HepG2 (cell line): ENCODE measurements around the gene CMTM8. TPM values are rescaled to one million over a fixed set of nuclear protein-coding genes. Genes with fewer than 3 reads are reported as not detected.

ENCODE experiments used
- ASH2L ChIP-seq: fragments of 300-600, 200-600 bp; sonication (generic); IDR thresholded peaks from 2 replicates; pipeline ENCODE4 v1.7.0; 2017; ENCODE audit warnings: low read depth, mild to moderate bottlenecking, moderate library complexity, mixed read lengths, low read length; ENCODE audit not compliant: insufficient read length
- CC2D1A ChIP-seq: sonication (generic); formaldehyde crosslinking; IDR thresholded peaks from 2 replicates; pipeline ENCODE4 v1.8.1; 2023; ENCODE audit warnings: mild to moderate bottlenecking, missing genetic modification reagents
- ETV6 ChIP-seq: sonication (generic); formaldehyde crosslinking; conservative IDR thresholded peaks from 2 replicates; pipeline ENCODE4 v1.4.0; 2020; ENCODE audit warnings: missing genetic modification reagents
- FOXM1 ChIP-seq: sonication (generic); formaldehyde crosslinking; IDR thresholded peaks from 2 replicates; pipeline ENCODE4 v1.5.0; 2020; ENCODE audit warnings: missing genetic modification reagents
- GATA4 ChIP-seq: sonication (generic); IDR thresholded peaks from 2 replicates; pipeline ENCODE4 v1.6.1; 2016; ENCODE audit warnings: antibody characterized with exemption, low read depth, borderline replicate concordance
- GFI1 ChIP-seq: sonication (generic); formaldehyde crosslinking; IDR thresholded peaks from 2 replicates; pipeline ENCODE4 v1.5.0; 2020; ENCODE audit warnings: missing genetic modification reagents, mild to moderate bottlenecking, borderline replicate concordance
- KDM6A ChIP-seq: IDR thresholded peaks from 2 replicates; pipeline ENCODE4 v1.6.1; 2016; ENCODE audit warnings: low read depth
- NONO ChIP-seq, 2 experiments: fragments of 450-650 bp in 1 of 2; sonication (generic) in 1 of 2; formaldehyde crosslinking in 1 of 2; IDR thresholded peaks in 1 of 2; conservative IDR thresholded peaks in 1 of 2; 2 replicates each; pipeline versions ENCODE4 v1.6.1 to v1.8.0; 2017 to 2022; ENCODE audit warnings: mild to moderate bottlenecking in 1 of 2, missing genetic modification reagents in 1 of 2, moderate library complexity in 1 of 2
- SMAD9 ChIP-seq: sonication (generic); formaldehyde crosslinking; IDR thresholded peaks from 2 replicates; pipeline ENCODE4 v1.5.1; 2020; ENCODE audit warnings: mild to moderate bottlenecking, missing genetic modification reagents
- ZBTB7B ChIP-seq: sonication (generic); formaldehyde crosslinking; IDR thresholded peaks from 2 replicates; pipeline ENCODE4 v1.4.0; 2020; ENCODE audit warnings: missing genetic modification reagents
- ZKSCAN8 ChIP-seq: IDR thresholded peaks from 2 replicates; pipeline ENCODE4 v1.6.1; 2016; ENCODE audit warnings: borderline replicate concordance, missing genetic modification reagents, missing compliant biosample characterization
- ZNF552 ChIP-seq: sonication (generic); formaldehyde crosslinking; IDR thresholded peaks from 2 replicates; pipeline ENCODE4 v1.9.0; 2022; ENCODE audit warnings: missing genetic modification reagents, mild to moderate bottlenecking, borderline replicate concordance
- ZNF850 ChIP-seq: sonication (generic); formaldehyde crosslinking; conservative IDR thresholded peaks from 2 replicates; pipeline ENCODE4 v1.9.0; 2021; ENCODE audit warnings: mild to moderate bottlenecking, missing genetic modification reagents
- polyA plus RNA-seq, 8 experiments: library from polyadenylated mRNA; depleted of rRNA in 3 of 8; stranded (reverse) in 7 of 8; unstranded in 1 of 8; fragments of >200 nt; fragmentation: Illumina TruSeq in 4 of 8; extraction: Trizol in 4 of 8; gene quantifications; 2 replicates each; pipeline versions ENCODE4 v1.2.1 to v1.2.3, GENCODE V29; 2011 to 2016; ENCODE audit warnings: low read depth in 4 of 8, missing spikeins in 1 of 8, mixed read lengths in 1 of 8; ENCODE audit not compliant: insufficient read depth in 1 of 8
- total RNA-seq, 5 experiments: library from RNA; depleted of rRNA; stranded (reverse); fragments of >200 nt; fragmentation: Illumina TruSeq; extraction: Trizol; gene quantifications; 2 replicates each; pipeline ENCODE4 v1.2.3, GENCODE V29; 2016; ENCODE audit warnings: low read depth in 1 of 5
- TF ChIP-seq, protein P1 (sequence below): sonication (generic); IDR thresholded peaks from 2 replicates; pipeline ENCODE4 v1.6.1; 2016; ENCODE audit warnings: low read depth, borderline replicate concordance
- TF ChIP-seq, protein P2 (sequence below): IDR thresholded peaks from 2 replicates; pipeline ENCODE4 v1.6.1; 2012; ENCODE audit warnings: low read depth, low read length, improper control_type of control experiment
- TF ChIP-seq, protein P3 (sequence below): sonication (generic); formaldehyde crosslinking; IDR thresholded peaks from 2 replicates; pipeline ENCODE4 v1.9.0; 2021; ENCODE audit warnings: missing genetic modification reagents, borderline replicate concordance
- TF ChIP-seq, protein P4 (sequence below): sonication (generic); formaldehyde crosslinking; conservative IDR thresholded peaks from 2 replicates; pipeline ENCODE4 v1.4.0; 2020; ENCODE audit warnings: missing genetic modification reagents
- TF ChIP-seq, protein P5 (sequence below): sonication (generic); formaldehyde crosslinking; IDR thresholded peaks from 2 replicates; pipeline ENCODE4 v1.4.0; 2020; ENCODE audit warnings: mild to moderate bottlenecking, missing genetic modification reagents
- TF ChIP-seq, protein P6 (sequence below): sonication (generic); formaldehyde crosslinking; IDR thresholded peaks from 2 replicates; pipeline ENCODE4 v1.5.0; 2020; ENCODE audit warnings: missing genetic modification reagents

CMTM8 gene
- total and polyA plus RNA-seq, 2 of the 13 experiments (the other 11 are each of a cell fraction or from before 2014, with no cell fraction given) = 8.9 to 15.8 TPM

DNA sequence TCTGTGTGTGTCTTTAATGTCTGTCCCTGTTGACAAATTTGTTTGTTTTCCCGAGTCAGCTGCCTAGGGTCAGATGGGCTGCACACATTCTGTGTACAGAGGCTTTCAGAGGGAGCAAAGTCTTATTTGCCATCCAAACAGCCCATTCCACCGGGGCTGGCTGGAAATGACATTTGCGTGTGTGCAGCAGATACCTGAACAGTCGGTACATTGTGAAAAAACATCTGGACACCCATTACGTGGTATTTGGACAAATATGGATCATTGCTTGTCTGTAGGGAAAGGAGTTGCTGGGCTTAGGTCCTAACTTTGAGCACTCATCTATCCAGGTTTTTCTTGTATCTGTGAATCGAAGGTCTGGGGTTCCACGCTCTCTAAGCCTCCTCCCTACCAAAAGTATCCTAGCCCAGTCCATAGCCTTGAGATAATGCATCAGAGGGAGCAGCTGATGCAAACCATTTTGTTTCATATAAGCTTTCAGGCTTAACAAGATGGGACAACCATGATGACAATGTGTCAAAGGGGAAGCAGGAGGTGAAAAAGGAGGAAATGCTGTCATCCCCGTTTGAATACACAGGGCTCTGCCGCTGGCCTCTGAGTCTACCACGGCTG lies 22.2 kb upstream of the CMTM8 start (continued):
- TF ChIP-seq FOXM1 (CRISPR knock-in tag) (no peak), KDM6A (CRISPR knock-in tag) (peak; percentile 98), GATA4 (peak; percentile 77; the same call in 1 of the 2 replicates), ZBTB7B (CRISPR knock-in tag) (peak; percentile 72), NONO (IDR thresholded peaks at IDR 0.05) (no peak), NONO (CRISPR knock-in tag; conservative IDR thresholded peaks at IDR 0.05) (peak; percentile 96), CC2D1A (no peak), ASH2L (peak; percentile 92), ZKSCAN8 (CRISPR knock-in tag) (peak; percentile 87; the same call in 1 of the 2 replicates), ETV6 (CRISPR knock-in tag) (0 out of 2 replicates have a peak, but pooled peaks have one; percentile 19), SMAD9 (CRISPR knock-in tag) (peak; percentile 69; the same call in 1 of the 2 replicates), GFI1 (peak; percentile 89), ZNF552 (no peak), ZNF850 (CRISPR knock-in tag) (no peak)
- TF ChIP-seq, protein P1, sequence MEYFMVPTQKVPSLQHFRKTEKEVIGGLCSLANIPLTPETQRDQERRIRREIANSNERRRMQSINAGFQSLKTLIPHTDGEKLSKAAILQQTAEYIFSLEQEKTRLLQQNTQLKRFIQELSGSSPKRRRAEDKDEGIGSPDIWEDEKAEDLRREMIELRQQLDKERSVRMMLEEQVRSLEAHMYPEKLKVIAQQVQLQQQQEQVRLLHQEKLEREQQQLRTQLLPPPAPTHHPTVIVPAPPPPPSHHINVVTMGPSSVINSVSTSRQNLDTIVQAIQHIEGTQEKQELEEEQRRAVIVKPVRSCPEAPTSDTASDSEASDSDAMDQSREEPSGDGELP = peak; percentile 100
- TF ChIP-seq, protein P2, sequence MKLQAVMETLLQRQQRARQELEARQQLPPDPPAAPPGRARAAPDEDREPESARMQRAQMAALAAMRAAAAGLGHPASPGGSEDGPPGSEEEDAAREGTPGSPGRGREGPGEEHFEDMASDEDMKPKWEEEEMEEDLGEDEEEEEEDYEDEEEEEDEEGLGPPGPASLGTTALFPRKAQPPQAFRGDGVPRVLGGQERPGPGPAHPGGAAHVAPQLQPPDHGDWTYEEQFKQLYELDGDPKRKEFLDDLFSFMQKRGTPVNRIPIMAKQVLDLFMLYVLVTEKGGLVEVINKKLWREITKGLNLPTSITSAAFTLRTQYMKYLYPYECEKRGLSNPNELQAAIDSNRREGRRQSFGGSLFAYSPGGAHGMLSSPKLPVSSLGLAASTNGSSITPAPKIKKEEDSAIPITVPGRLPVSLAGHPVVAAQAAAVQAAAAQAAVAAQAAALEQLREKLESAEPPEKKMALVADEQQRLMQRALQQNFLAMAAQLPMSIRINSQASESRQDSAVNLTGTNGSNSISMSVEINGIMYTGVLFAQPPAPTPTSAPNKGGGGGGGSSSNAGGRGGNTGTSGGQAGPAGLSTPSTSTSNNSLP = peak; percentile 93
- TF ChIP-seq, protein P3, sequence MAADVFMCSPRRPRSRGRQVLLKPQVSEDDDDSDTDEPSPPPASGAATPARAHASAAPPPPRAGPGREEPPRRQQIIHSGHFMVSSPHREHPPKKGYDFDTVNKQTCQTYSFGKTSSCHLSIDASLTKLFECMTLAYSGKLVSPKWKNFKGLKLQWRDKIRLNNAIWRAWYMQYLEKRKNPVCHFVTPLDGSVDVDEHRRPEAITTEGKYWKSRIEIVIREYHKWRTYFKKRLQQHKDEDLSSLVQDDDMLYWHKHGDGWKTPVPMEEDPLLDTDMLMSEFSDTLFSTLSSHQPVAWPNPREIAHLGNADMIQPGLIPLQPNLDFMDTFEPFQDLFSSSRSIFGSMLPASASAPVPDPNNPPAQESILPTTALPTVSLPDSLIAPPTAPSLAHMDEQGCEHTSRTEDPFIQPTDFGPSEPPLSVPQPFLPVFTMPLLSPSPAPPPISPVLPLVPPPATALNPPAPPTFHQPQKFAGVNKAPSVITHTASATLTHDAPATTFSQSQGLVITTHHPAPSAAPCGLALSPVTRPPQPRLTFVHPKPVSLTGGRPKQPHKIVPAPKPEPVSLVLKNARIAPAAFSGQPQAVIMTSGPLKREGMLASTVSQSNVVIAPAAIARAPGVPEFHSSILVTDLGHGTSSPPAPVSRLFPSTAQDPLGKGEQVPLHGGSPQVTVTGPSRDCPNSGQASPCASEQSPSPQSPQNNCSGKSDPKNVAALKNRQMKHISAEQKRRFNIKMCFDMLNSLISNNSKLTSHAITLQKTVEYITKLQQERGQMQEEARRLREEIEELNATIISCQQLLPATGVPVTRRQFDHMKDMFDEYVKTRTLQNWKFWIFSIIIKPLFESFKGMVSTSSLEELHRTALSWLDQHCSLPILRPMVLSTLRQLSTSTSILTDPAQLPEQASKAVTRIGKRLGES (CRISPR knock-in tag) = no peak
- TF ChIP-seq, protein P4, sequence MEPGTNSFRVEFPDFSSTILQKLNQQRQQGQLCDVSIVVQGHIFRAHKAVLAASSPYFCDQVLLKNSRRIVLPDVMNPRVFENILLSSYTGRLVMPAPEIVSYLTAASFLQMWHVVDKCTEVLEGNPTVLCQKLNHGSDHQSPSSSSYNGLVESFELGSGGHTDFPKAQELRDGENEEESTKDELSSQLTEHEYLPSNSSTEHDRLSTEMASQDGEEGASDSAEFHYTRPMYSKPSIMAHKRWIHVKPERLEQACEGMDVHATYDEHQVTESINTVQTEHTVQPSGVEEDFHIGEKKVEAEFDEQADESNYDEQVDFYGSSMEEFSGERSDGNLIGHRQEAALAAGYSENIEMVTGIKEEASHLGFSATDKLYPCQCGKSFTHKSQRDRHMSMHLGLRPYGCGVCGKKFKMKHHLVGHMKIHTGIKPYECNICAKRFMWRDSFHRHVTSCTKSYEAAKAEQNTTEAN (CRISPR knock-in tag) = no peak; the same call in 1 of the 2 replicates
- TF ChIP-seq, protein P5, sequence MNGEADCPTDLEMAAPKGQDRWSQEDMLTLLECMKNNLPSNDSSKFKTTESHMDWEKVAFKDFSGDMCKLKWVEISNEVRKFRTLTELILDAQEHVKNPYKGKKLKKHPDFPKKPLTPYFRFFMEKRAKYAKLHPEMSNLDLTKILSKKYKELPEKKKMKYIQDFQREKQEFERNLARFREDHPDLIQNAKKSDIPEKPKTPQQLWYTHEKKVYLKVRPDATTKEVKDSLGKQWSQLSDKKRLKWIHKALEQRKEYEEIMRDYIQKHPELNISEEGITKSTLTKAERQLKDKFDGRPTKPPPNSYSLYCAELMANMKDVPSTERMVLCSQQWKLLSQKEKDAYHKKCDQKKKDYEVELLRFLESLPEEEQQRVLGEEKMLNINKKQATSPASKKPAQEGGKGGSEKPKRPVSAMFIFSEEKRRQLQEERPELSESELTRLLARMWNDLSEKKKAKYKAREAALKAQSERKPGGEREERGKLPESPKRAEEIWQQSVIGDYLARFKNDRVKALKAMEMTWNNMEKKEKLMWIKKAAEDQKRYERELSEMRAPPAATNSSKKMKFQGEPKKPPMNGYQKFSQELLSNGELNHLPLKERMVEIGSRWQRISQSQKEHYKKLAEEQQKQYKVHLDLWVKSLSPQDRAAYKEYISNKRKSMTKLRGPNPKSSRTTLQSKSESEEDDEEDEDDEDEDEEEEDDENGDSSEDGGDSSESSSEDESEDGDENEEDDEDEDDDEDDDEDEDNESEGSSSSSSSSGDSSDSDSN (CRISPR knock-in tag) = peak; percentile 47; the same call in 1 of the 2 replicates
- TF ChIP-seq, protein P6, sequence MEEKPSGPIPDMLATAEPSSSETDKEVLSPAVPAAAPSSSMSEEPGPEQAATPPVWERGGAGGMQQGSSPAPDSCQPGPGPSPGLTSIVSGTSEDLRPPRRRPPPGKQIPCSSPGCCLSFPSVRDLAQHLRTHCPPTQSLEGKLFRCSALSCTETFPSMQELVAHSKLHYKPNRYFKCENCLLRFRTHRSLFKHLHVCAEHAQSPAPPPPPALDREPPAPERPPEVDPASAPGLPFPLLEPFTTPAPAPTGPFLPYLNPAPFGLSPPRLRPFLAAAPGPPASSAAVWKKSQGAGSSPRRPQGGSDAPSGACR (CRISPR knock-in tag) = peak; percentile 93
